Ecto neural progenitor cell (in vitro differentiated cells): ENCODE data around the gene NEBL.

Source experiments
- DNase-seq: peaks from one replicate; pipeline ENCODE4 v3.0.0-alpha.2; 2018; ENCODE audit warnings: low spot score

Gene NEBL

GRCh38 chr10:20863008-20863407 is 34.1 kb downstream of the NEBL start:
- DNase-seq: no peak

- no peak for DNase-seq
Observed at GRCh38 chr10:20858292-20859124, 38.6 kb downstream of the NEBL start.

GRCh38 chr10:20856484-20856883 is 40.6 kb downstream of the NEBL start:
- no peak for DNase-seq

- no peak for DNase-seq
Observed at GRCh38 chr10:20855398-20856038, 41.6 kb downstream of the NEBL start.

GRCh38 chr10:20853276-20853675 is 43.8 kb downstream of the NEBL start:
- no peak for DNase-seq

GRCh38 chr10:20852303-20852702 is 44.8 kb downstream of the NEBL start:
- no peak for DNase-seq

- DNase-seq: no peak
Observed at GRCh38 chr10:20847512-20847911, 49.6 kb downstream of the NEBL start.

GRCh38 chr10:20846263-20846662 is 50.8 kb downstream of the NEBL start:
- no peak for DNase-seq

- no peak for DNase-seq
Observed at GRCh38 chr10:20841419-20841818, 55.7 kb downstream of the NEBL start.

GRCh38 chr10:20839910-20840309 is 57.2 kb downstream of the NEBL start:
- no peak for DNase-seq

GRCh38 chr10:20839141-20839540 is 58.0 kb downstream of the NEBL start:
- no peak for DNase-seq

- no peak for DNase-seq
Observed at GRCh38 chr10:20836401-20836800, 60.7 kb downstream of the NEBL start.

- no peak for DNase-seq
Observed at GRCh38 chr10:20835335-20835734, 61.8 kb downstream of the NEBL start.

- no peak for DNase-seq
Observed at GRCh38 chr10:20834825-20835224, 62.3 kb downstream of the NEBL start.

GRCh38 chr10:20822825-20823224 is 74.3 kb downstream of the NEBL start:
- no peak for DNase-seq

GRCh38 chr10:20817646-20818045 is 79.5 kb downstream of the NEBL start:
- DNase-seq: no peak

GRCh38 chr10:20817116-20817515 is 80.0 kb downstream of the NEBL start:
- DNase-seq: no peak

GRCh38 chr10:20814116-20814515 is 83.0 kb downstream of the NEBL start:
- DNase-seq: no peak

GRCh38 chr10:20811131-20811530 is 86.0 kb downstream of the NEBL start:
- DNase-seq: no peak

- no peak for DNase-seq
Observed at GRCh38 chr10:20809631-20810030, 87.5 kb downstream of the NEBL start.

- DNase-seq: no peak
Observed at GRCh38 chr10:20806487-20806886, 90.6 kb downstream of the NEBL start.

- DNase-seq: no peak
Observed at GRCh38 chr10:20797290-20797689, 99.8 kb downstream of the NEBL start.

- DNase-seq: no peak
Observed at GRCh38 chr10:20795391-20795790, 101.7 kb downstream of the NEBL start.

GRCh38 chr10:20785174-20785573 is 111.9 kb downstream of the NEBL start:
- DNase-seq: no peak
